Measurements from ENCODE around the gene HOXD9. TPM values are rescaled to one million over a fixed set of nuclear protein-coding genes. Genes with fewer than 3 reads are reported as not detected.
A peak's percentile ranks its signal among the peaks of the same experiment; 100 is the strongest.

The HOXD9 gene
- 19.8 TPM for total RNA-seq

DNA sequence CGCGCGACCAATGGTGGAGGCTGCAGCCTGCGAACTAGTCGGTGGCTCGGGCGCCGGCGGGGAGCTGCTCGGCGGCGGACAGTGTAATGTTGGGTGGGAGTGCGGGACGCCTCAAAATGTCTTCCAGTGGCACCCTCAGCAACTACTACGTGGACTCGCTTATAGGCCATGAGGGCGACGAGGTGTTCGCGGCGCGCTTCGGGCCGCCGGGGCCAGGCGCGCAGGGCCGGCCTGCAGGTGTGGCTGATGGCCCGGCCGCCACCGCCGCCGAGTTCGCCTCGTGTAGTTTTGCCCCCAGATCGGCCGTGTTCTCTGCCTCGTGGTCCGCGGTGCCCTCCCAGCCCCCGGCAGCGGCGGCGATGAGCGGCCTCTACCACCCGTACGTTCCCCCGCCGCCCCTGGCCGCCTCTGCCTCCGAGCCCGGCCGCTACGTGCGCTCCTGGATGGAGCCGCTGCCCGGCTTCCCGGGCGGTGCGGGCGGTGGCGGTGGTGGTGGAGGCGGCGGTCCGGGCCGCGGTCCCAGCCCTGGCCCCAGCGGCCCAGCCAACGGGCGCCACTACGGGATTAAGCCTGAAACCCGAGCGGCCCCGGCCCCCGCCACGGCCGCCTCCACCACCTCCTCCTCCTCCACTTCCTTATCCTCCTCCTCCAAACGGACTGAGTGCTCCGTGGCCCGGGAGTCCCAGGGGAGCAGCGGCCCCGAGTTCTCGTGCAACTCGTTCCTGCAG is at the start of gene HOXD9:
TSS of gene HOXD9 (plus strand) at position 37 of the 728 bp plus-strand sequence. CDS start at position 87, 50 bp downstream.
- DNase-seq (ENCODE audit: low spot score) = peak; percentile 87

GRCh38 chr2:176072951-176073904 is 49.3 kb upstream of the HOXD9 start:
- DNase-seq (ENCODE audit: low spot score) = no peak

- no peak for DNase-seq (ENCODE audit: low spot score)
Observed at GRCh38 chr2:176074919-176075425, 47.5 kb upstream of the HOXD9 start.

- no peak for DNase-seq (ENCODE audit: low spot score)
Observed at GRCh38 chr2:176075481-176075880, 47.0 kb upstream of the HOXD9 start.

GRCh38 chr2:176076063-176076462 is 46.5 kb upstream of the HOXD9 start:
- no peak for DNase-seq (ENCODE audit: low spot score)

GRCh38 chr2:176076796-176077195 is 45.7 kb upstream of the HOXD9 start:
- DNase-seq (ENCODE audit: low spot score) = no peak

DNA sequence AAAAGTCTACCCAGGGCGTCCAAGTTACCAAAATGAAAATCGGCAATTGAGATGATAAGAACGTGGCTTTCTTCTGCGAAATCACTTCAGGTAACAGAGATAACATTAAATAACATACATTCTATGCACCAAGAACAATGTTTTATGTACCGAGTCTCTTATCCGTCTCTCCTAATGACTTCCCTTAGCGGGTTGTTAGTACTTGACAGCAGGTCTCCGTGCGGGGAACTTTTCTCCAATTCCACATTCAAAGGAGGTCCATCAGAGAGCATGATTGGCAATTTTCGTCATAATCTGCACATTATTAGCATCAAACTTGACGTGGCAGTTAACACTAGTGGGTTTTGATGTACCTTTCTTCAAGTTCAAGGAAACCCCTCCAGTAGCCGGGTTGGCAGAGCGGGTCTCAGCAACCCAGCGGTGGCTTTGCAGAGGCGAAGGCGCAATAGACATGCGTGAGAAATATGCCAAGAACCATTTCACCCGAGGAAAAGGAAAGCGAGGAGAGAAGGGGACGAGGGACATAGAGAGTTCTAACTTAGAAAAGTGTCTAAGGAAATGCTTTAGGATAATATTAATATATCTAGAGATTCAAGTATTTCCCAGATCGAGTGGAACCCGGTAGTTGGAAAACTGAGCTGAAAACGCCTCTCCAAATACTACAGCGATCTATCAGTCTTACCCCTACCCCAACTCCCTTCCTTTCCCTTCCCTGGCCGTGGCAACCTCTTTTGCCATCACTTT is 43.8 kb upstream of the HOXD9 start:
- DNase-seq (ENCODE audit: low spot score) = no peak

DNA sequence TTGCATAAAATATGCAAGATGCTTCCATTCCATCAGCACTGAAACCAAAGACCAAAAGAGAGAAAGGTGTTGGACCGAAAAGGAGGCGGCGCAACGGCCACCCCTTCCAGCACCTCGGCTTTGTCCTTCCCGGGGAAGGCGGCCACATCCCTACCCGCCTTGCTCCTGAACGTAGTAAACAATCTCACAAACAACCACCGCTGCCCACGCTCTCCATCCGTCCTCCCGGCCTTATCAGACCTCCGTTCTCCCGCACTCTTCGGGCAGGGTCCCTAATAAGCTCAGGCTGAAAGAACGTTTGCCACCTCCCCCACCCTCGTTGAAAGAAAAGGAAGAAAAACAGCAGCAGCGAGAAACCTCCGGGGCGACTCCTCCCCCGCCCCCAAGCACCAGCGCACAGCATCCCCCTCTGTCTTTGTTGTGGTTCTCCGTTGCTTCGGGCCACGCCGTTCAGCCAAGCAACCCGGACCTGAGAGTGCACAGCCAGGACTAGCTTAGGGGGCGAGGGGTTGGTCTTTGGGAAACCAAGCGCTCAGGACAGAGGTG is 43.2 kb upstream of the HOXD9 start:
- DNase-seq (ENCODE audit: low spot score) = no peak

DNA sequence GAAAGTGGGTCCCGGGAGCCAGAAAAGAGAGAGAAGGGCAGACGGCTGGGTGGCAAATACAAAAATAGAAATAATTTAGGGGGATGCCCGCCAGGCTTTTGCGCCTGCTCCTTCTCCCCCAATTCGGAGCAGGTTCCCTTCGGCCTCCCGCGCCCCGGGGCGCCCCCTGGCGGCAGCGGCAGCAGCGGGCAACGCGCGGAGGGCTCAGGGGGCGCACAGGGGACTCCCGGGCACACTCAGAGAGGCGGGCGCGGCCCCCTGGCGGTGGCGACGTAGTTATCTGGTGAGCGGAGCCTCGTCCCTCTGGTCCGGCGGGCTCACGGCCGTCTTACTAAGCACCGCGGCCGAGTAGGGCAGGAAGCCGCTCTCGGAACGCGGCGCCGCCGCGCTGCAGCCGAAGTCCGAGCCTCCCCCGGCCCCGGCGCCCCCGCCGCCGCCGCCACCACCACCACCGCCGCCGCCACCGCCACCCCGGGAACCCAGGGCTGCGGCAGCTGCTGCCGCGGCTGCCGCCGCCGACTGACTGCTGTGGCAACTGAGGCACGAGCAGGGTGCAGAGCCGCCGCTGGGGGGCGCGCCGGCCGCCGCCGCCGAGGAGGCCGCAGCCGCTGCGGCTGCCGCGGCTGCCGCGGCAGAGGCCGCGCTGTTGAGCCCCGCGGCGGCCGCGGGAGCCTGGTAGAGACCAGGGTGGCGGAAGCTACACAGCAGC is 42.5 kb upstream of the HOXD9 start:
- no peak for DNase-seq (ENCODE audit: low spot score)

DNA sequence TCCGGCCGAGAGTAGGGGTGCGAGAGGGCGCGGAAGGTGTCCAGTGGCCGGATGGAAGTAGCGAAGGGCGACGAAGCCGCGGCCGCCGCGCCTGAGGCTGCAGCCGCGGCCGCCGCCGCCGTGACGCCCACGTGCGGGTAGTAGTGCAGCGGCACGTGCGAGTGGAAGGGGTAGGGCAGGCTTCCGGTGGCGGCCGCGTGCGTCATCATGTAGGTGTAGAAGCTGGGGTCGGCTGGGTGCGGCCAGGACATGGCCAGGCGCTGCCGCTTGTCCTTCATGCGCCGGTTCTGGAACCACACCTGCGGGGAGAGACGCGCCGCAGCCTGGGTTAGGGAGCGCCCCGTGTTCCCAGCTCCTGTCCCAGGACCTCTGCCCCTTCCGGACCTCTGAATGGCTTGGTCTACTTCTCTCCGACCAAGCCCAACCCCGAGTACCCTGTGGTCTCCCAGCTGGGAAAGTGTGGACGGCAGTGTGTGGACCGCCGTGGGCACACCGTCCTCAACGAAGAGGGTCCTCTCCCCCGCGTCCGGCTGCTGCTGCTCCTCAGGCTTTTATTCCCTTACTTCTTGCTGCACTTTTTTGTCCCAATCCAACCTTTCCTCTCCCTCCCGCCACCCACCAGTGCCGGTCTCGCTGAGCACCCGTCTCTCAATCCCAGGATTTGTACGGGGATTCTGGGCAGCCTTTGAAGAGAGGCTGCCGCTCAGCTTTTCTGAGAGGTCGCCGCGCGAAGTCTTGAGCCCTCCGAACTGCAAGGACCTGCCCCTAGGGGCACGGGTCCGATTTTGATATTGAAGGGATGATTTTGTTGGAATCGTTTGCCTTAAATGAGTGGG is 41.8 kb upstream of the HOXD9 start:
- no peak for DNase-seq (ENCODE audit: low spot score)

DNA sequence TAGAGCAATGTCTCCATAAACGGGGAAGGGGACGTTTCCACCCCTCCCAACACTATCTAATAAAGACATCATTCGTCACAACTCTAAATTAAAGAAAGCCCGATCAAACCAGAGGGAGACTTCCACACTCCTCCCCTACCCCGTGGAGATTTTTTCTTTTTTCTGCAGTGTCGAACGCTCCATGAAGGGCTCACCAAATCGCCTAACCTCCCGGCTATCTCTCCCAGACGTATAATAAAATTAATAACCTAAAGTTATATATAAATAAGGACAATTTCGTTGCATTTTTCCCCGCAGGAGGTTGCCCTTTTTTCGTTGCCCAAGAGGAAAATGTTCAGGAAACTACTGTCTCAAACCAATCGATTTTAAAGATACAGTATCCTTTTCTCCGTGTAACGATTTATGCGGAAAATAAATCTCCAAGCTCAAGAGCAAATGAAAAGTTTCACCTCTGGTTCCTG is 41.1 kb upstream of the HOXD9 start:
- no peak for DNase-seq (ENCODE audit: low spot score)

- no peak for DNase-seq (ENCODE audit: low spot score)
Observed at GRCh38 chr2:176081837-176082524, 40.5 kb upstream of the HOXD9 start.

GRCh38 chr2:176082525-176082823 is 40.0 kb upstream of the HOXD9 start:
- no peak for DNase-seq (ENCODE audit: low spot score)

DNA sequence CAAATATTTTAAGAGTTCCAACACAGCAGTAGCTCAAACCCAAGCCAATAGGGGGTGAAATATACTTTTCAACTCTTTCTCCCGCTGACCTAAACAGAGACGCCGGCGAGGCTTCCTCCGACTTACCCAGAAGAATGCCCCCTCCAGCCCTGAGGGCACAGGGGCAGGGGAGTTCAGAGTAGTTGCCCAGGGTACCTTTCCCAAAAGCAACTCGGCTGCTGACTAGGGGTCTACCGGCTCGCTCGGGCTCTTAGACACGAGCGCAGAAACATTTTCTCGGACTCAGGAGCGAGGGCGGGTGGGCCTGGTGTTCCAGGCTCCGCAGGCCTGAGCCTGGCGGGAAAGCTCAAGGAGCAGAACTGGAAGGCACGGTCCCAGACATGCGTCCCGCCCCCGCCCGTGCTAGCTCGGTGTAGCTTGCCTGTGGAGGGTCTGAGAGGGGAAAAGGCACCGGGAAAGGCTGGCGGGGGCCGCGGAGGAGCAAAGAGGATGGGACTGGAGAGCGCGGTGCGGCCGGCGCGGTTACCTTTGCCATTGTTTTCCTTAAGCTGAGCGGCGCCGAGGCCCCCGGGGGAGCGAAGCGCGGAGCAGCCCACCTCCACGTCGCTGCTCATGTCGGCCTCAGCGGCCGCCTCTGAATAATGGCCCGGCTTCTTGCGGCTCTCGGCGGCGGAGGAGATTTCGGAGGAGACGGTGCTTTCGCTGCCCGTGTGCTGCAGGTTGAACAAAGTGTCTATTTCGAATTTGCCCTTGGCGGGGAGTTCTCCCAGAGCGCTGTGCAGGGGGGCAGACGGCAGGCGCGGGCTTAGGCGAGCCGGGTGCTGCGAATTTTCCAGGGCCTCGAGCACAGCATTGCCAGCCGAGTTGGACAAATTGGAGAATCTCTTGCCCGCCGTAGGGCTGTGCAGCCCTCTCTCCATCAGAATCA is 39.4 kb upstream of the HOXD9 start:
- DNase-seq (ENCODE audit: low spot score) = no peak

DNA sequence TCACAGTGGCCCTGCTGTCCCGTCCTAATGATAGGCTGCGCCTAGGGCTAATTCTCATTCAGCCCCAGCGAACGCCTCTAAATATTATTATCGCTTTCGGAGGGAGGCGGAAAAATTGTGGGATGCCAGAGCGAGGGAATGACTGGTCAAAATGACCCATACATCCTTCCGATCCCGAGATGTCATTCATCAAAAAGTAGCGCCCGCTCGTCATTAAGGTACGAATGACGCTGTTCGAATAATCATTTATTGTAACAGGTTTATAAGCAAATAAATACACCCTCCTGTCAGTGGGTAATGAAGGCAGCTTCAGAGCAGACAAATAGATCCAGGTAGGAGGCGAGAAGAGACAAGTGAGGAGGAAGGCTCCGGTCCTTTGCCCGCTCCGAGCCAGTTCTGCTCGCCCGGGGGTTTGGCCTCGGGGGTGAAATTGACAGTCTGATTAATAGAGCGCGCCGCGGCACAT is 38.7 kb upstream of the HOXD9 start, which contains the start of gene EVX2:
TSS of gene EVX2 (minus strand) at position 167 of the 466 bp plus-strand sequence. CDS start 186 bp downstream, outside the sequence.
- DNase-seq (ENCODE audit: low spot score) = no peak

- no peak for DNase-seq (ENCODE audit: low spot score)
Observed at GRCh38 chr2:176084611-176085119, 37.9 kb upstream of the HOXD9 start.

GRCh38 chr2:176085120-176085788 is 37.3 kb upstream of the HOXD9 start:
- no peak for DNase-seq (ENCODE audit: low spot score)

Data from ureter (tissue), 1 donor.